ENCODE results near the gene ATXN7L1.

DNA sequence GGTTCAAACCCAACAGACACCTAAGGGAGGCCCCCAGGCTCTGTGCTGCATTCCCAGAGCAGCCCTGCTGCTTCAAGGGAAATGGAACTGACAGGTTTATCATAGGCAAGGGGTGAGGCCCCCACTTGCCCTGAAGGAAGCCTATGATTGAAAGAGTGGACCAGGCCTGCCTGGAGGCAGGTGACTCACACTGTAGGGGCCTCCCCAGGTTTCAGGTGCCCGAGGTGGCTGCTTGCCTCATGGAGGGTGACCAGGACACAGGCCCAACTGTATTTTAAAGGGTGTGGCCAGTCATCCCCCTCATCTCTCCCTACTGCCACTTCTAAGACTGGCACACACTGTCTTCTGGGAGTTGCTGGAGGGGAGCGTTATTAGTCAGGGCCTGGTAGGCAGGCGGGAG, 85.4 kb downstream of the ATXN7L1 start:
- TF ChIP-seq TAF1 (IDR thresholded peaks at IDR 0.05; ENCODE audit: borderline replicate concordance, low read depth, low read length) (no peak), POLR2A (IDR thresholded peaks at IDR 0.05; ENCODE audit: low read depth, low read length) (no peak)
